ENCODE data around the gene CEBPE. TPM values are rescaled to one million over a fixed set of nuclear protein-coding genes. Genes with fewer than 3 reads are reported as not detected.
A peak's percentile ranks its signal among the peaks of the same experiment; 100 is the strongest.

The CEBPE gene
- total RNA-seq, 1 donor: not detected

- peak; percentile 38 for DNase-seq (ENCODE audit: low read depth)
- no peak for TF ChIP-seq CTCF (IDR thresholded peaks at IDR 0.05; ENCODE audit: insufficient read depth, low read length)
- H3K4me3 ChIP-seq (ENCODE audit: low read depth, low read length): no peak overlapping the region
These were observed 11.8 kb upstream of the CEBPE start for GRCh38 chr14:23130871-23131270.

GRCh38 chr14:23129759-23130316, 10.8 kb upstream of the CEBPE start:
- H3K4me3 ChIP-seq (ENCODE audit: low read depth, low read length): no peak overlapping the region
- no peak for TF ChIP-seq CTCF (IDR thresholded peaks at IDR 0.05; ENCODE audit: insufficient read depth, low read length)
- DNase-seq (ENCODE audit: low read depth): no peak

GRCh38 chr14:23128969-23129758, 10.1 kb upstream of the CEBPE start:
- H3K4me3 ChIP-seq (ENCODE audit: low read depth, low read length): no peak overlapping the region
- TF ChIP-seq CTCF (IDR thresholded peaks at IDR 0.05; ENCODE audit: insufficient read depth, low read length): no peak
- DNase-seq (ENCODE audit: low read depth): no peak

- no peak overlapping the region for H3K4me3 ChIP-seq (ENCODE audit: low read depth, low read length)
- no peak for DNase-seq (ENCODE audit: low read depth)
- no peak for TF ChIP-seq CTCF (IDR thresholded peaks at IDR 0.05; ENCODE audit: insufficient read depth, low read length)
These were observed 8.8 kb upstream of the CEBPE start for GRCh38 chr14:23127861-23128260.

- no peak overlapping the region for H3K4me3 ChIP-seq (ENCODE audit: low read depth, low read length)
- no peak for TF ChIP-seq CTCF (IDR thresholded peaks at IDR 0.05; ENCODE audit: insufficient read depth, low read length)
- DNase-seq (ENCODE audit: low read depth): no peak
These were observed 7.7 kb upstream of the CEBPE start for GRCh38 chr14:23126548-23127278.

- no peak for DNase-seq (ENCODE audit: low read depth)
- TF ChIP-seq CTCF (IDR thresholded peaks at IDR 0.05; ENCODE audit: insufficient read depth, low read length): no peak
These were observed 7.0 kb upstream of the CEBPE start for GRCh38 chr14:23125933-23126524.

More at GRCh38 chr14:23125933-23126524, 7.0 kb upstream of the CEBPE start:
- H3K4me3 ChIP-seq (ENCODE audit: low read depth, low read length): no peak overlapping the region
